Measurements from ENCODE around the gene PXDN.

PXDN gene

GRCh38 chr2:1660656-1661640 lies 83.4 kb downstream of the PXDN start:
- no peak for DNase-seq

GRCh38 chr2:1659951-1660565 lies 84.3 kb downstream of the PXDN start:
- no peak for DNase-seq

- no peak for DNase-seq
Observed at GRCh38 chr2:1658394-1659151, 85.7 kb downstream of the PXDN start.

GRCh38 chr2:1656961-1657841 lies 87.1 kb downstream of the PXDN start:
- no peak for DNase-seq

GRCh38 chr2:1656326-1656960 lies 87.9 kb downstream of the PXDN start:
- no peak for DNase-seq

GRCh38 chr2:1655461-1655860 lies 88.9 kb downstream of the PXDN start:
- DNase-seq: no peak

GRCh38 chr2:1654696-1655374 lies 89.5 kb downstream of the PXDN start:
- no peak for DNase-seq

GRCh38 chr2:1653956-1654695 lies 90.2 kb downstream of the PXDN start:
- DNase-seq: no peak

- no peak for DNase-seq
Observed at GRCh38 chr2:1652034-1652790, 92.1 kb downstream of the PXDN start.

GRCh38 chr2:1651121-1652033 lies 92.9 kb downstream of the PXDN start:
- no peak for DNase-seq

GRCh38 chr2:1650085-1650872 lies 94.0 kb downstream of the PXDN start:
- no peak for DNase-seq

- no peak for DNase-seq
Observed at GRCh38 chr2:1649103-1650084, 94.9 kb downstream of the PXDN start.

GRCh38 chr2:1648241-1649102 lies 95.8 kb downstream of the PXDN start:
- DNase-seq: no peak

- DNase-seq: no peak
Observed at GRCh38 chr2:1647417-1648240, 96.7 kb downstream of the PXDN start.
